Endothelial cell of umbilical vein (primary cell): ENCODE results near the gene PNLIPRP1.

Source experiments
- CTCF ChIP-seq, 2 donors: IDR thresholded peaks; 1 replicate in 1 of 2; 2 replicates in 1 of 2; pipeline ENCODE4 v1.5.1; 2011; ENCODE audit warnings: low read length in 2 of 2, mild to moderate bottlenecking in 2 of 2, moderate library complexity in 2 of 2, control low read depth in 1 of 2, inconsistent platforms in 1 of 2, low read depth in 1 of 2; ENCODE audit not compliant: insufficient read depth in 1 of 2; ENCODE audit errors: extremely low read depth in 1 of 2
- EZH2 ChIP-seq: IDR thresholded peaks from 2 replicates; pipeline ENCODE4 v1.6.1; 2012; ENCODE audit warnings: borderline replicate concordance, low read depth, mild to moderate bottlenecking, moderate library complexity, low read length, inconsistent platforms; ENCODE audit not compliant: severe bottlenecking
- FOS ChIP-seq: IDR thresholded peaks from 2 replicates; pipeline ENCODE4 v1.6.1; 2011; ENCODE audit warnings: mild to moderate bottlenecking, low read length, moderate library complexity, borderline replicate concordance; ENCODE audit not compliant: insufficient read depth
- GATA2 ChIP-seq: IDR thresholded peaks from 2 replicates; pipeline ENCODE4 v1.7.0; 2011; ENCODE audit warnings: low read depth, mild to moderate bottlenecking, moderate library complexity, mixed read lengths, low read length; ENCODE audit not compliant: insufficient read length, insufficient read depth
- JUN ChIP-seq: IDR thresholded peaks from 2 replicates; pipeline ENCODE4 v1.6.1; 2011; ENCODE audit warnings: borderline replicate concordance, low read depth; ENCODE audit not compliant: insufficient read length, insufficient read depth
- MAX ChIP-seq: IDR thresholded peaks from 2 replicates; pipeline ENCODE4 v1.6.1; 2011; ENCODE audit not compliant: insufficient read depth, insufficient read length
- MYC ChIP-seq: IDR thresholded peaks from one replicate; pipeline ENCODE4 v1.6.1; 2011; ENCODE audit warnings: mild to moderate bottlenecking, low read depth, low read length
- POLR2A ChIP-seq: IDR thresholded peaks from 2 replicates; pipeline ENCODE4 v1.6.1; 2012; ENCODE audit warnings: low read depth, mild to moderate bottlenecking, control low read depth, low read length
- POLR2AphosphoS5 ChIP-seq: IDR thresholded peaks from 2 replicates; pipeline ENCODE4 v1.6.1; 2012; ENCODE audit warnings: low read depth, mild to moderate bottlenecking, control low read depth, low read length, moderate library complexity; ENCODE audit not compliant: insufficient read depth

- TF ChIP-seq CTCF (IDR thresholded peaks at IDR 0.05; ENCODE audit: extremely low read depth in 1 of 2, insufficient read depth in 1 of 2, low read depth in 1 of 2, low read length in 2 of 2) (no peak), EZH2 (no peak), POLR2A (no peak), POLR2AphosphoS5 (no peak), MAX (no peak), MYC (no peak), FOS (no peak), JUN (no peak), GATA2 (no peak)
These were observed 12.1 kb downstream of the PNLIPRP1 start for GRCh38 chr10:116602648-116603400.
